H1 (cell line): ENCODE results near the gene HIPK3. TPM values are rescaled to one million over a fixed set of nuclear protein-coding genes. Genes with fewer than 3 reads are reported as not detected.

ENCODE experiments used
- CTCF ChIA-PET: fragments of 300-600 bp; sonication (Branson Sonifier 250); formaldehyde crosslinking; loops from one replicate; lab custom pipeline; 2021; ENCODE audit not compliant: partially characterized antibody; lab: Charles Lee
- POLR2A ChIA-PET: fragments of 300-600 bp; sonication (Branson Sonifier 250); formaldehyde crosslinking; loops from one replicate; lab custom pipeline; 2021; ENCODE audit warnings: inconsistent platforms; ENCODE audit not compliant: partially characterized antibody; lab: Charles Lee
- DNase-seq, 2 experiments: peaks; one replicate each; pipeline versions ENCODE4 v3.0.0 to v3.0.0-alpha.2; 2010 to 2022; ENCODE audit warnings: low spot score in 2 of 2, low read depth in 1 of 2, mixed read lengths in 1 of 2
- FAIRE-seq: peaks from 2 replicates; lab custom pipeline; 2011; peaks lifted over from hg19 to GRCh38; lab: Jason Lieb, UNC
- H2AFZ ChIP-seq: 2 replicates; pipeline ENCODE4 v1.8.1; 2012; ENCODE audit warnings: low read length, inconsistent platforms
- H2AK5ac ChIP-seq: 2 replicates; pipeline ENCODE4 v1.6.1; 2013; ENCODE audit warnings: low read depth, low read length
- H2BK120ac ChIP-seq: replicated peaks from 2 replicates; pipeline ENCODE3; 2013; ENCODE audit warnings: low read depth, low read length, inconsistent platforms
- H2BK12ac ChIP-seq: 2 replicates; pipeline ENCODE4 v1.6.1; 2013; ENCODE audit warnings: low read depth, low read length
- H2BK15ac ChIP-seq: 2 replicates; pipeline ENCODE4 v1.6.1; 2013; ENCODE audit warnings: low read length
- H2BK20ac ChIP-seq: 2 replicates; pipeline ENCODE4 v1.6.1; 2013; ENCODE audit warnings: low read length
- H2BK5ac ChIP-seq: 2 replicates; pipeline ENCODE4 v1.6.1; 2013; ENCODE audit warnings: low read depth, low read length
- H3K14ac ChIP-seq: 2 replicates; pipeline ENCODE4 v1.6.1; 2013; ENCODE audit warnings: inconsistent platforms; ENCODE audit not compliant: insufficient read length
- H3K18ac ChIP-seq: 2 replicates; pipeline ENCODE4 v1.6.1; 2013; ENCODE audit warnings: low read length; ENCODE audit errors: extremely low read depth
- H3K23ac ChIP-seq: 2 replicates; pipeline ENCODE4 v1.6.1; 2013; ENCODE audit warnings: inconsistent platforms; ENCODE audit not compliant: insufficient read length
- H3K23me2 ChIP-seq: 2 replicates; pipeline ENCODE4 v1.6.1; 2013; ENCODE audit warnings: low read depth, low read length
- H3K27ac ChIP-seq: 2 replicates; pipeline ENCODE4 v1.6.1; 2011; ENCODE audit warnings: low read depth, low read length, inconsistent platforms
- H3K27me3 ChIP-seq, 4 experiments: replicated peaks in 1 of 4; 1 replicate in 1 of 4; 2 replicates in 3 of 4; pipeline versions ENCODE4 v1.6.1 to v1.8.1; 2011 to 2013; ENCODE audit warnings: low read length in 3 of 4, mild to moderate bottlenecking in 3 of 4, inconsistent platforms in 2 of 4, mixed read lengths in 2 of 4, moderate library complexity in 1 of 4; ENCODE audit not compliant: control insufficient read depth in 3 of 4, insufficient read depth in 3 of 4; ENCODE audit errors: extremely low read depth in 1 of 4
- H3K36me3 ChIP-seq, 4 experiments: 2 replicates each; pipeline versions ENCODE4 v1.6.1 to v1.8.1; 2011 to 2013; ENCODE audit warnings: mild to moderate bottlenecking in 4 of 4, low read length in 3 of 4, moderate library complexity in 2 of 4, control low read depth in 1 of 4, inconsistent platforms in 1 of 4; ENCODE audit not compliant: insufficient read depth in 4 of 4, control insufficient read depth in 2 of 4
- H3K4ac ChIP-seq: replicated peaks from 2 replicates; pipeline ENCODE3; 2013; ENCODE audit warnings: low read length, low read depth, mixed read lengths, inconsistent platforms; ENCODE audit not compliant: insufficient read length
- H3K4me1 ChIP-seq, 4 experiments: replicated peaks in 1 of 4; 1 replicate in 1 of 4; 2 replicates in 3 of 4; pipeline versions ENCODE4 v1.6.1 to v1.8.1; 2011 to 2013; ENCODE audit warnings: low read length in 3 of 4, inconsistent platforms in 2 of 4, mixed read lengths in 1 of 4; ENCODE audit not compliant: insufficient read depth in 4 of 4, control insufficient read depth in 3 of 4
- H3K4me2 ChIP-seq, 2 experiments: 2 replicates each; pipeline versions ENCODE4 v1.6.1 to v1.8.1; 2011 to 2013; ENCODE audit warnings: low read depth in 2 of 2, low read length in 2 of 2, control low read depth in 1 of 2, inconsistent platforms in 1 of 2, mild to moderate bottlenecking in 1 of 2; ENCODE audit not compliant: insufficient read depth in 1 of 2
- H3K4me3 ChIP-seq, 4 experiments: fragments of 200-600, 300-600 bp in 1 of 4; sonication (generic), shearing (Covaris generic), sonication (Bioruptor Twin) in 1 of 4; 2 replicates each; pipeline versions ENCODE4 v1.5.1 to v1.8.1; 2011 to 2016; ENCODE audit warnings: low read length in 4 of 4, low read depth in 3 of 4, control low read depth in 2 of 4, inconsistent platforms in 2 of 4, mild to moderate bottlenecking in 2 of 4, mixed read lengths in 1 of 4, moderate library complexity in 1 of 4; ENCODE audit not compliant: insufficient read depth in 2 of 4; ENCODE audit errors: extremely low read depth in 1 of 4
- H3K56ac ChIP-seq: replicated peaks from 2 replicates; pipeline ENCODE3; 2013; ENCODE audit warnings: low read depth, mild to moderate bottlenecking, mixed read lengths, low read length, inconsistent platforms; ENCODE audit not compliant: insufficient read length
- H3K79me1 ChIP-seq: 2 replicates; pipeline ENCODE4 v1.6.1; 2013; ENCODE audit warnings: low read depth, low read length, control low read depth
- H3K79me2 ChIP-seq, 2 experiments: 2 replicates each; pipeline versions ENCODE4 v1.6.1 to v1.8.1; 2012 to 2013; ENCODE audit warnings: low read length in 2 of 2, mild to moderate bottlenecking in 2 of 2, inconsistent platforms in 1 of 2; ENCODE audit not compliant: insufficient read depth in 2 of 2, control insufficient read depth in 1 of 2
- H3K9ac ChIP-seq, 4 experiments: replicated peaks in 1 of 4; 1 replicate in 1 of 4; 2 replicates in 3 of 4; pipeline versions ENCODE4 v1.6.1 to v1.8.1; 2011 to 2013; ENCODE audit warnings: low read depth in 3 of 4, low read length in 3 of 4, control low read depth in 2 of 4, mild to moderate bottlenecking in 2 of 4, moderate library complexity in 2 of 4, inconsistent platforms in 1 of 4; ENCODE audit errors: extremely low read depth in 1 of 4
- H3K9me3 ChIP-seq, 2 experiments: 2 replicates each; pipeline versions ENCODE4 v1.6.1 to v1.8.1; 2012 to 2013; ENCODE audit warnings: mild to moderate bottlenecking in 2 of 2, moderate library complexity in 2 of 2, control low read depth in 1 of 2, inconsistent platforms in 1 of 2, low read depth in 1 of 2, low read length in 1 of 2, mixed read lengths in 1 of 2; ENCODE audit not compliant: insufficient read depth in 2 of 2
- H4K20me1 ChIP-seq, 2 experiments: replicated peaks in 1 of 2; 2 replicates each; pipeline versions ENCODE3 to v1.8.1; 2011 to 2013; ENCODE audit warnings: inconsistent platforms in 2 of 2, low read length in 2 of 2, mild to moderate bottlenecking in 1 of 2; ENCODE audit not compliant: insufficient read depth in 2 of 2, control insufficient read depth in 1 of 2
- H4K5ac ChIP-seq: 2 replicates; pipeline ENCODE4 v1.6.1; 2013; ENCODE audit warnings: low read length, low read depth, mixed read lengths, inconsistent platforms; ENCODE audit not compliant: insufficient read length
- H4K8ac ChIP-seq: 2 replicates; pipeline ENCODE4 v1.8.0; 2013; ENCODE audit warnings: mild to moderate bottlenecking, moderate library complexity, low read length, inconsistent platforms; ENCODE audit not compliant: insufficient read depth; ENCODE audit errors: extremely low read depth
- H4K91ac ChIP-seq: replicated peaks from 2 replicates; pipeline ENCODE3; 2013; ENCODE audit warnings: low read length, mixed read lengths, inconsistent platforms; ENCODE audit not compliant: insufficient read length
- BRCA1 ChIP-seq: IDR thresholded peaks from 2 replicates; pipeline ENCODE4 v1.6.1; 2012; ENCODE audit warnings: low read depth, low read length, improper control_type of control experiment
- CBX8 ChIP-seq: fragments of 300-800, 300-1000 bp; sonication (generic); IDR thresholded peaks from 2 replicates; pipeline ENCODE4 v1.7.1; 2016; ENCODE audit warnings: low read depth, low read length, borderline replicate concordance
- HDAC2 ChIP-seq, 2 experiments: fragments of 300-600 bp in 1 of 2; sonication (generic) in 1 of 2; IDR thresholded peaks; 2 replicates each; pipeline ENCODE4 v1.6.1; 2011 to 2012; ENCODE audit warnings: low read depth in 2 of 2, low read length in 2 of 2, mild to moderate bottlenecking in 2 of 2, moderate library complexity in 2 of 2, borderline replicate concordance in 1 of 2, inconsistent platforms in 1 of 2
- RBBP5 ChIP-seq: IDR thresholded peaks from 2 replicates; pipeline ENCODE4 v1.7.1; 2012; ENCODE audit warnings: low read depth, mild to moderate bottlenecking, inconsistent platforms, low read length, moderate library complexity, borderline replicate concordance
- SUZ12 ChIP-seq: fragments of 200-600 bp; sonication (generic); IDR thresholded peaks from 2 replicates; pipeline ENCODE4 v1.6.1; 2012; ENCODE audit warnings: mild to moderate bottlenecking, inconsistent platforms, low read length, moderate library complexity, mixed read lengths
- TAF7 ChIP-seq: optimal IDR thresholded peaks from 2 replicates; pipeline ENCODE3; 2011; ENCODE audit warnings: low read depth, mild to moderate bottlenecking, inconsistent platforms, low read length, moderate library complexity, borderline replicate concordance
- WGBS, 2 experiments: shearing (Covaris generic) in 1 of 2; methylation state at CpG; one replicate each; pipeline versions ENCODE4 v1.1.6 to v1.1.7; 2013 to 2015; ENCODE audit warnings: low lambda C conversion rate in 2 of 2, mixed read lengths in 2 of 2, inconsistent platforms in 1 of 2, low coverage in 1 of 2, missing lambda C conversion rate in 1 of 2; ENCODE audit not compliant: insufficient replicate concordance in 2 of 2, insufficient coverage in 1 of 2, insufficient read length in 1 of 2; ENCODE audit errors: extremely low coverage in 1 of 2, missing lambda C conversion rate in 1 of 2; 5-methylcytosine and 5-hydroxymethylcytosine counted together
- polyA plus RNA-seq, 7 experiments: library from polyadenylated mRNA; depleted of rRNA in 3 of 7; stranded (reverse) in 5 of 7; unstranded in 2 of 7; fragments of >200 nt in 5 of 7; fragments of 200-250 nt in 2 of 7; gene quantifications; 1 replicate in 5 of 7; 2 replicates in 1 of 7; 4 replicates in 1 of 7; pipeline versions ENCODE4 v1.2.1 to v1.2.3, GENCODE V29; 2011 to 2013; ENCODE audit warnings: missing spikeins in 2 of 7, mixed read lengths in 2 of 7
- total RNA-seq: library from RNA; stranded (reverse); fragmentation: NEBNext Ultra II Directional; extraction: Animal tissue kit (Norgen Biotek cat#: 25700); gene quantifications from 2 replicates; pipeline ENCODE4 v1.2.1, GENCODE V29; 2021

HIPK3 gene
- total and polyA plus RNA-seq, 2 of the 8 experiments (the other 6 are each of a cell fraction or from before 2014, with no cell fraction given), result 5.0 to 22.3 TPM

DNA sequence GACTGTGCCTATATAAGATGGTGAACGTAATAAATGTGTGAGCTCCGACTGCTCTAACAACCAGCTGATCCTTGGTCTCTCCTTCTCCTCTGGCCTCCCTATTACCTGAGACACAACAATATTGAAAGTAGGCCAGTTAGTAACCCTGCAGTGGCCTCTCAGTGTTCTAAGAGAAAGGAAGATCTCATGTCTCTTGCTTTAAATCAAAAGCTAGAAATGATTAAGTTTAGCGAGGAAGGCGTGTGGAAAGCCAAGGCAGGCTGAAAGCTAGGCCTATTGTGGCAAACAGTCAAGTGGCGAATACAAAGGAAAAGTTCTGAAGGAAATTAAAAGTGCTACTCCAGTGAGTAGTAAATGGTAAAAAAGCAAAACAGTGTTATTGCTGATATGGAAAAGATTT is 39.5 kb downstream of the HIPK3 start:
- ChIA-PET POLR2A (no interaction called here), CTCF (no interaction called here)
- H2AFZ ChIP-seq, result no peak overlapping the region
- H3K36me3 ChIP-seq, result no peaks in the 10 kb centered on the region
- no peak overlapping the region for H3K27ac ChIP-seq
- H3K9ac ChIP-seq, result no peak overlapping the region
- H2AK5ac ChIP-seq, result no peak overlapping the region
- DNase-seq (no peak), FAIRE-seq (no peak)
- H3K14ac ChIP-seq, result no peak overlapping the region
- H3K9me3 ChIP-seq, result peaks cover 0 to 4% of the 10 kb centered on the region in 2 experiments; a peak in 1 of 4 replicates
- no peaks in the 10 kb centered on the region for H3K23me2 ChIP-seq
- H2BK5ac ChIP-seq, result no peak overlapping the region
- no peak for TF ChIP-seq TAF7
- no peak for TF ChIP-seq BRCA1
- no peak for TF ChIP-seq HDAC2 (IDR thresholded peaks at IDR 0.05; ENCODE audit: borderline replicate concordance in 1 of 2, low read depth in 2 of 2, low read length in 2 of 2)
- TF ChIP-seq RBBP5, result no peak
- TF ChIP-seq SUZ12, result no peak
- TF ChIP-seq CBX8, result no peak
- H4K20me1 ChIP-seq, result peaks cover 0 to 2% of the 10 kb centered on the region in 2 experiments
- no peak overlapping the region for H4K5ac ChIP-seq
- no peak overlapping the region for H2BK20ac ChIP-seq
- no peak overlapping the region for H4K91ac ChIP-seq
- H3K27me3 ChIP-seq, result no peaks in the 10 kb centered on the region
- H3K23ac ChIP-seq, result no peak overlapping the region
- WGBS, 2 experiments, result 88% methylated on average over 5 of the region's 5 CpGs; no CpG with 5 or more reads in 1 of the 2 experiments
- no peak overlapping the region for H2BK120ac ChIP-seq
- no peak overlapping the region for H3K4ac ChIP-seq
- no peaks in the 10 kb centered on the region for H3K4me1 ChIP-seq
- H3K79me1 ChIP-seq, result peaks cover 4% of the 10 kb centered on the region; the same call in 1 of the 2 replicates
- no peak overlapping the region for H3K18ac ChIP-seq
- no peak overlapping the region for H2BK12ac ChIP-seq
- H3K79me2 ChIP-seq, result peaks cover 0 to 20% of the 10 kb centered on the region in 2 experiments; a peak in 3 of 4 replicates
- no peak overlapping the region for H3K4me2 ChIP-seq
- no peak overlapping the region for H2BK15ac ChIP-seq
- H4K8ac ChIP-seq, result no peak overlapping the region
- H3K56ac ChIP-seq, result no peak overlapping the region
- H3K4me3 ChIP-seq, result no peak overlapping the region
